Psoas muscle (tissue), 8 donors: ENCODE results near the gene CLCN4. TPM values are rescaled to one million over a fixed set of nuclear protein-coding genes. Genes with fewer than 3 reads are reported as not detected.

Experiments
- ATAC-seq, 4 donors: fragments of 200-7000 bp; cut with Tn5 transposase; one replicate each; pipeline ENCODE4 v1.9.1; 2020; ENCODE audit warnings: moderate library complexity in 3 of 4, mild to moderate bottlenecking in 2 of 4
- DNase-seq, 2 donors: peaks; one replicate each; pipeline ENCODE4 v3.0.0-alpha.2; 2020
- H3K27ac ChIP-seq: fragments of 200-600 bp; one replicate; pipeline ENCODE4 v1.8.0; 2022
- H3K27me3 ChIP-seq, 3 donors: fragments of 200-600 bp in 1 of 3; one replicate each; pipeline versions ENCODE4 v1.6.1 to v1.8.0; 2013 to 2022; ENCODE audit warnings: low read length in 2 of 3, mild to moderate bottlenecking in 2 of 3, moderate library complexity in 1 of 3; ENCODE audit not compliant: insufficient read depth in 3 of 3
- H3K36me3 ChIP-seq, 2 donors: fragments of 200-600 bp in 1 of 2; one replicate each; pipeline versions ENCODE4 v1.6.1 to v1.8.0; 2013 to 2022; ENCODE audit warnings: low read depth in 1 of 2, mild to moderate bottlenecking in 1 of 2, moderate library complexity in 1 of 2; ENCODE audit not compliant: insufficient read depth in 1 of 2
- H3K4me1 ChIP-seq: fragments of 200-600 bp; one replicate; pipeline ENCODE4 v1.8.0; 2022
- H3K4me3 ChIP-seq: fragments of 200-600 bp; one replicate; pipeline ENCODE4 v1.8.0; 2022; ENCODE audit warnings: mild to moderate bottlenecking
- H3K9me3 ChIP-seq: fragments of 200-600 bp; one replicate; pipeline ENCODE4 v1.8.0; 2022
- WGBS, 3 donors: extraction: QIAGEN DNeasy Blood & Tissue Kit; methylation state at CpG; one replicate each; pipeline versions ENCODE4 v1.1.6 to v1.1.7; 2013; 5-methylcytosine and 5-hydroxymethylcytosine counted together
- intact Hi-C, 2 donors: fragments of 100-400 bp; cut with DNase I; formaldehyde crosslinking; loops; one replicate each; pipeline versions ENCODE4 v1.11.0 to v1.14.2; 2022
- polyA plus RNA-seq, 3 donors: library from polyadenylated mRNA; stranded (reverse); fragments of 200-250 nt; gene quantifications; one replicate each; pipeline ENCODE4 v1.2.3, GENCODE V29; 2013
- total RNA-seq, 4 donors: library from RNA; stranded (reverse); fragmentation: NEBNext Ultra II Directional in 2 of 4; extraction: Animal tissue kit (Norgen Biotek cat#: 25700) in 2 of 4; gene quantifications; one replicate each; pipeline versions ENCODE4 v1.2.1 to v1.2.4, GENCODE V29; 2021 to 2023
- TF ChIP-seq, protein P1 (sequence below): fragments of 200-600 bp; IDR thresholded peaks from one replicate; pipeline ENCODE4 v1.8.0; 2022; ENCODE audit warnings: antibody characterized with exemption
- donor health status: healthy with polysubstance abuse.
- donor health status: DM: no; HTN: no; CAD: no; lungs with moderate emphysema.
- donor health status: Bipolar disorder and iron deficiency.
- donor health status: healthy.
- donor health status: DM: yes; HTN: yes; CAD: no.
- donor health status: DM: no; HTN: no; CAD: no.
- donor health status: DM: no; HTN: no; CAD: no.
- donor health status: DM: yes; HTN: yes; CAD: no.

Gene CLCN4
- total and polyA plus RNA-seq, 7 donors = 4.1 to 75.9 (median 53.8) TPM

DNA sequence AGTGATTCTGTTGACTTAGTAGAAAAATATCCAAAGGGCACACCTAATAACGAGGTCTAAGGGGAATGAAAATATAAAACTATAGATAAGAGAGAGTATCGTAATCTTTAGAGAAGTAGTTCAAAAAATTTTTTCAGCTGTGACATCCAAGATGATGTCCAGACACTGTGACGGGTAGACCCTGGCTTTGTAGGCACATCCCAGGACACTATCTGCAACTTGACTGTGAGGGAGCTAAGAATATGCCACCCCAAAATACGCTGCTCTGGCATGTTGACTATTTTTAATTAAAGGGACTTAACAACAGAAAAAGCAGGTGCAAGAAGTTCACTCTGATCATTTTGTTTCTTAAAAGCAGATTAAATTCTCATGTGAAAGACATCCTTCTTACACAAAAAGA, 89.5 kb downstream of the CLCN4 start:
- Histone ChIP-seq H3K9me3 (no peaks in the 10 kb centered on the region), H3K27me3 (no peaks in the 10 kb centered on the region), H3K27ac (no peak overlapping the region), H3K36me3 (no peaks in the 10 kb centered on the region), H3K4me1 (no peaks in the 10 kb centered on the region), H3K4me3 (no peak overlapping the region)
- DNase-seq = no peak
- intact Hi-C loops = no loop called here
- no peak for ATAC-seq
- WGBS, 3 donors = 76 to 87% (median 85%) methylated on average over 4 of the region's 4 CpGs
- TF ChIP-seq, protein P1, sequence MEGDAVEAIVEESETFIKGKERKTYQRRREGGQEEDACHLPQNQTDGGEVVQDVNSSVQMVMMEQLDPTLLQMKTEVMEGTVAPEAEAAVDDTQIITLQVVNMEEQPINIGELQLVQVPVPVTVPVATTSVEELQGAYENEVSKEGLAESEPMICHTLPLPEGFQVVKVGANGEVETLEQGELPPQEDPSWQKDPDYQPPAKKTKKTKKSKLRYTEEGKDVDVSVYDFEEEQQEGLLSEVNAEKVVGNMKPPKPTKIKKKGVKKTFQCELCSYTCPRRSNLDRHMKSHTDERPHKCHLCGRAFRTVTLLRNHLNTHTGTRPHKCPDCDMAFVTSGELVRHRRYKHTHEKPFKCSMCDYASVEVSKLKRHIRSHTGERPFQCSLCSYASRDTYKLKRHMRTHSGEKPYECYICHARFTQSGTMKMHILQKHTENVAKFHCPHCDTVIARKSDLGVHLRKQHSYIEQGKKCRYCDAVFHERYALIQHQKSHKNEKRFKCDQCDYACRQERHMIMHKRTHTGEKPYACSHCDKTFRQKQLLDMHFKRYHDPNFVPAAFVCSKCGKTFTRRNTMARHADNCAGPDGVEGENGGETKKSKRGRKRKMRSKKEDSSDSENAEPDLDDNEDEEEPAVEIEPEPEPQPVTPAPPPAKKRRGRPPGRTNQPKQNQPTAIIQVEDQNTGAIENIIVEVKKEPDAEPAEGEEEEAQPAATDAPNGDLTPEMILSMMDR = no peak

DNA sequence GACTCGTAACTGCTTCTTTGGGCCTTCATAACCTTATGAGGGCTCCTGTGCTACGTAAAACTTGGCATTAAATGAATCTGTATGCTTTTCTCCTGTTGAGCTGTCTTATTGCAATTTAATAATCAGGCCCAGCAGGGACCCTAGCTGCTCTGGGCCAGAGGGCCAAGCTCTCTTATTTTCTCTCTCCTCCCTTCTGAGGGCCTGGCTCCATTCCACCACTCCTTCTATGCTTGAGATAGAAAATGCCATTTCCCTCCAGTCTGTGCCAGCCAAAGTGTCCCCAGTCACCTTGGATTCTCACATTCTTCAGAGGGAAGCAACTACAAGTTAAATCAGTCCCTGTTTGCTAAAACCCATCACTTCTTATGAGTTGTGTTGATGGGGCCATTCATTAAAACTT, 90.1 kb downstream of the CLCN4 start:
- TF ChIP-seq, protein P1 = no peak
- Histone ChIP-seq H3K36me3 (no peaks in the 10 kb centered on the region), H3K9me3 (no peaks in the 10 kb centered on the region), H3K27ac (no peak overlapping the region), H3K4me3 (no peak overlapping the region), H3K4me1 (no peaks in the 10 kb centered on the region), H3K27me3 (no peaks in the 10 kb centered on the region)
- DNase-seq = no peak
- intact Hi-C loops = no loop called here
- WGBS, 3 donors = 79 to 100% (median 94%) methylated on average over 2 of the region's 2 CpGs
- no peak for ATAC-seq

DNA sequence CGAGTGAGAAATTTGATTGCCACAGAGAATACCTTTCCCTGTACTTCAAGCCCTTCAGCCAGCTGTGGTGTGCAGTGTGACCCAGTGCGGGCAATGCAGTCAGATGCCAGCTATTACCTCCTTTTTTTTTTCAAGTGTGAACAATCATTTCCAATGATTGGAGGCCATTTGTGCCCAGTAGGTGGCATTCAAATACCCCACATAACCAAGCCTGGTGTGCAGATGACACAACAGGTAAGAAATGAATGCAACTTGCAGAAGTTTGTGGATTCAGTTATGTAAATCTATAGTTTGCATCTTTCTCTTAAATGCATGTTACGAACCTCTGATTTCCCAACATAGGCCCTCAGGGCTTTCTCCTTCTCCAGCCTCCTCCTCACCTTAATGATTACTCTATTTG, 98.0 kb downstream of the CLCN4 start:
- ATAC-seq = no peak
- TF ChIP-seq, protein P1 = no peak
- intact Hi-C loops = no loop called here
- H3K27me3 ChIP-seq = no peaks in the 10 kb centered on the region
- H3K4me3 ChIP-seq = no peak overlapping the region
- no peak for DNase-seq
- no peak overlapping the region for H3K27ac ChIP-seq
- no peaks in the 10 kb centered on the region for H3K36me3 ChIP-seq
- no peaks in the 10 kb centered on the region for H3K4me1 ChIP-seq
- WGBS, 3 donors = 64 to 77% (median 68%) methylated on average over 3 of the region's 3 CpGs
- no peaks in the 10 kb centered on the region for H3K9me3 ChIP-seq

DNA sequence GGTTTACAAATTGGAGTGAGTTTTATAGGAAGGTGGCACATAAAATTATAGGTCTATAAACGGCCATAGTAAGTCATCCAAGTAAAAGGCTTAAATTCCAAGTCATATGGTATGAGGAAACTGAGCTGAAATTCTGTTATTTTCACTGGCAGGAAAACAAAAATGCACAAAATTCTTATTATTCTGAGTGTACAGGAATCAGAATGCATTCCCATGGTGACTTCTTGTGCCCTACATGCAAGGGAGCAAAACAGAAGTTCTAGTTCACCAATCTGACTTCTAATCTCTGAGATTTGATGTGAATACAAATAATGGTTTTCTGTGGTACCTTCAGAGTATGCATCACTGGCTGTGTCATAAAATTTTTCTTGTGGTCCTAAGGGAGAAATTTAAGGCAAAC, 102.9 kb downstream of the CLCN4 start:
- no peak overlapping the region for H3K4me3 ChIP-seq
- no peaks in the 10 kb centered on the region for H3K27me3 ChIP-seq
- no peak overlapping the region for H3K27ac ChIP-seq
- peaks cover 7% of the 10 kb centered on the region for H3K9me3 ChIP-seq
- no peaks in the 10 kb centered on the region for H3K36me3 ChIP-seq
- H3K4me1 ChIP-seq = no peaks in the 10 kb centered on the region
- ATAC-seq = no peak
- DNase-seq = no peak
- TF ChIP-seq, protein P1 = no peak
- 30 to 35% (median 32%) methylated on average over 1 of the region's 1 CpG for WGBS, 3 donors
- intact Hi-C loops = no loop called here

DNA sequence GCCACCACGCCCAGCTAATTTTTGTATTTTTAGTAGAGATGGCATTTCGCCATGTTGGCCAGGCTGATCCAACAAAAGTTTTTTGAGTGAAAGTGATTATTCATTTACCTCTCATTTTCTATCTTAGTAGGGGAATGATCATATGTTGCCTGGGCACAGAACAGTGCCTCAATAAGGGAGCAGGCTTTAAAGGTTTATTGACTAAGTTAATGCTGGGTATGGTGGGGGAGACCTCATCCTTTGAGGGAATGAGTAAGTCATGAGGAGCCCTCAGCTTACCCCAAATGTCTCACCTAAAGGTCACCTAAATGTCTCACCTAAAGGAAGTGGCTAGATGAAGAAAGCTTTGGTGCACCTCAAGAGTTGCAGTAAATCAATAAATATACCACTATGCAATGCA, 109.0 kb downstream of the CLCN4 start:
- DNase-seq (no peak), ATAC-seq (no peak)
- 67 to 96% (median 86%) methylated on average over 2 of the region's 2 CpGs for WGBS, 3 donors
- TF ChIP-seq, protein P1 = no peak
- H3K36me3 ChIP-seq = no peaks in the 10 kb centered on the region
- intact Hi-C loops = no loop called here
- no peaks in the 10 kb centered on the region for H3K4me1 ChIP-seq
- H3K27ac ChIP-seq = no peak overlapping the region
- no peaks in the 10 kb centered on the region for H3K27me3 ChIP-seq
- H3K9me3 ChIP-seq = peaks cover 7% of the 10 kb centered on the region
- no peak overlapping the region for H3K4me3 ChIP-seq
